HG03342 (cell line): ENCODE data around the gene C1orf87.

Source experiments
- ATAC-seq: cut with Tn5 transposase; IDR thresholded peaks from one replicate; pipeline ENCODE4 v1.9.1; 2021; ENCODE audit warnings: mild to moderate bottlenecking, moderate library complexity; ENCODE audit not compliant: unreplicated experiment

C1orf87 gene

DNA sequence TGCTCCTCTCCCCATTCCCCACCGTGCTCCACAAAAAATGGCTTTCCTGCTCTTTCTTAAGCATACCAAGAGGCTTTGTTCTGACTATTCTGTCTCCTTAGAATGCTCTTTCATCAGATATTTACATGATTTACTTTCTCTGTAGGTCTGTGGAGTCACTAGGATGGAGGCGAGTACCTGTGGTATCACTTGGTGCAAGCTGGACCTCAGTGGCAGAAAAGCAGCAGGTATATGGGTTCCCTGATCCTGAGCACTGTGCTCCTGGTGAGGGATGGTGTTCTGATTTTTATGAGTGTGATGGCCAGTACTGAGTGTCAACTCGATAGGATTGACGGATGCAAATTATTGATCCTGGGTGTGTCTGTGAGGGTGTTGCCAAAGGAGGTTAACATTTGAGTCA is 10.0 kb downstream of the C1orf87 start:
- no peak for ATAC-seq

- ATAC-seq = no peak
These were observed 14.1 kb downstream of the C1orf87 start for GRCh38 chr1:60059468-60059867.

GRCh38 chr1:60055336-60055735 is 18.2 kb downstream of the C1orf87 start:
- ATAC-seq = no peak

- ATAC-seq = no peak
These were observed 19.2 kb downstream of the C1orf87 start for GRCh38 chr1:60054374-60054773.

GRCh38 chr1:60052601-60053000 is 21.0 kb downstream of the C1orf87 start:
- no peak for ATAC-seq

DNA sequence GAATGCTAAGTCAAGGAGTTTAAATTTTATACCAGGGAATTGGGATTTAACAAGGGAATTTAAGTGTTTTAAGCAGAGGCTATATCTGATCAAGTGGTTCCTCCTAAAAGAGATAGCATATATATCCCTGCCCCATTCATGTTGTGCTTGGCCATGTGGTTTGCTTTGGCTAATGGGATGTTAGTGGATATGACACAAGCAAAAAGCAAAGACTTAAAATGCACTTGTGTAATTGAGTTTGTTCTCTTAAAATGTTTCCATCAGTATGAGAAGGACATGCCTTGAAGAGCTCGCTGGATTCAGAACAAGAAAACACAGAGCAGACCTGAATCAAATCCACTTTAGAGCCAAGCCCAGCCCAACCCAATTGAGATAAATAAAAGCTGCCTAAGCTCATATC is 22.4 kb downstream of the C1orf87 start:
- ATAC-seq = no peak

GRCh38 chr1:60049188-60049587 is 24.4 kb downstream of the C1orf87 start:
- no peak for ATAC-seq

DNA sequence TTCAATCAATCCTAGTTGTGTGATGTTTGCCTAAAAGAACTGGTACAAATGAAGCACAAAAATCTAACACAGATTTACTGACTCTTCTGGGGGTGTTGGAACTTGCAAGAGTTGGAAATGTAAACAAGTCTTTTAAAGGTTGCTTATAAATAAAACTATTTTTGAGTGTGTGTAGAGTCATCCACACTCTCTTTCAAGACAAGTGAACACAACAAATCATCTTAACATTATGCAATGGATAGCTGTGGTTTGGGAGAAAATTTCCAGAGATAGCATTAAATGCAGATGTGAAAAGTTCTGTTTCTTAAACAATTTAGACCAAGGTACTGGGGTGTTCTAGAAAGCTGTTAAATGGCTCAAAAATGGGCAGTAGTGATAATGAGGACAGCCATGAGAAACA is 28.7 kb downstream of the C1orf87 start:
- no peak for ATAC-seq

DNA sequence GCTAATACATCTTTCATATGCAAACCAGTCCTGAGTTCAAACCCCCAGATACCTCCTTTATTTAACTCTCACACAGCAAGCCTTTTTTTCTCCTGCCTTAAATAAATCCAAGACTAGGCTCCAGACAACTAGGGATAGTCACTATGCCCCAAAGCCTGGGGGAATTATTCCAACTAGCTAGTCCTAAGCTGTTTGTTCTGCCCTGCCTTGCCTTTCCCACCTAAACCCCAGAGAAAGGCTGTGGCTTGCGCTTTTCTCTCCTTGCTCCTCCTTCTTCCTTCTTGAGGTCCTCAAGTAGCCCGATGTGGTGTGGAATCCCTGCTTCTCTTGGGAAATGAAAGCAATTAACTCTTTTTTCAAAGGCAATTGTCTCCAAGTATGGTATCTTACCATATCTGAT is 31.8 kb downstream of the C1orf87 start:
- no peak for ATAC-seq

- no peak for ATAC-seq
These were observed 35.9 kb downstream of the C1orf87 start for GRCh38 chr1:60037669-60038068.

- ATAC-seq = no peak
These were observed 36.6 kb downstream of the C1orf87 start for GRCh38 chr1:60036856-60037460.

DNA sequence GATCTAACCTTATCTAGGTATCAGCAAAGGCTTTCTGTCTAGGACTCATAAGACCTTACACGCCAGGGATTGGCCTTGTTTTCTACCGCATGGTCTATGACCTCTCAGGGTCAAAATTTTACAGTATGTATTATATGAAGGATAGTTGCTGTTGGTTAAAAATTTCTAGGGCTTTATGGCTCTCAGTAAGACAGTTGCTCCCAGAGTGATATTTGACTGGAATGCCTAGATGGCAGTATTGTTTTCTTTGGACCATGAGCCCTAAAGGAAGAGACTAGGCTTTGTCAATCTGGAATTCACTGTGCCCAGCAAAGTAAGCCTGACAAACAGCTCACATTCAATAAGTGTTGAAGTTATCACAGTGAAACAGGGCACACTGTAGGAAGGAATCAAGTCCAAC is 37.6 kb downstream of the C1orf87 start:
- no peak for ATAC-seq

DNA sequence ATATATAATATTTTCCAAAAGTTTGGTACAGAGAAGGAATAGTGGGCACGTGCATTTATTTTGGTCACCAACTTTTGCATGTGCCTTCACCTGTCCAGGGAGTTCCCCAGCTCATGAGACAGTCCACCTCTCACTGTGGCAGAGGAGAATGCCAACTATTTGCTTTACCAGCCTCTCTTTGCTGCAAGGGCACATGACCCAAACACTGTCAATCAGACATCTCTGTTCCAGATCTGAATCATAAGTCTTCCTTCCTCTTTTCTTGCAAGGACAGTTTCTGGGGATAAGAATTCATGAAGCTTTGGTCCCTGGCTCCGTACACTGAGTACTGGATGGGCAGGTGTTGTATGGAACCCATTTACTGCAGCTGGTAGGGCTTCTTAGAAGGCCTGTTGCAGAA is 38.6 kb downstream of the C1orf87 start:
- no peak for ATAC-seq

DNA sequence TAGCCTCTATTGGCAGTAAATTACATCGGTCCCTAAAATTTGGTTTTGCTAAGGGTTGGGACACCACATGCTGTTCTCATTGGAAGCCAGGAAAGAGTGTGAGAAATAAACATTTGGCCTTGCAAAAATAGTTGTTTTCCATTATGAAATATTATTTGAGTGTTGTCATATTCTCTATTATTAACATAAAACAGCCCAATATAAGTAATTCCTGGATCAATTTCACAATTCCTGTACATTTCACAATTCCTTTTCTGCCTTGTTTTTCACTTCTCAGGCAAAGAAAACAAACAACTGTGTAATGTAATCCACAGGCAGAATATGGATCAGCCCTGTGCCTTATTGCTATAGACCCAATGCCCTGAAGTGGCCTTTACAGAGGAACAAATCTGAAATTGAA is 40.5 kb downstream of the C1orf87 start:
- ATAC-seq = no peak

- no peak for ATAC-seq
These were observed 42.4 kb downstream of the C1orf87 start for GRCh38 chr1:60031146-60031545.

GRCh38 chr1:60025552-60025951 is 48.0 kb downstream of the C1orf87 start:
- no peak for ATAC-seq

DNA sequence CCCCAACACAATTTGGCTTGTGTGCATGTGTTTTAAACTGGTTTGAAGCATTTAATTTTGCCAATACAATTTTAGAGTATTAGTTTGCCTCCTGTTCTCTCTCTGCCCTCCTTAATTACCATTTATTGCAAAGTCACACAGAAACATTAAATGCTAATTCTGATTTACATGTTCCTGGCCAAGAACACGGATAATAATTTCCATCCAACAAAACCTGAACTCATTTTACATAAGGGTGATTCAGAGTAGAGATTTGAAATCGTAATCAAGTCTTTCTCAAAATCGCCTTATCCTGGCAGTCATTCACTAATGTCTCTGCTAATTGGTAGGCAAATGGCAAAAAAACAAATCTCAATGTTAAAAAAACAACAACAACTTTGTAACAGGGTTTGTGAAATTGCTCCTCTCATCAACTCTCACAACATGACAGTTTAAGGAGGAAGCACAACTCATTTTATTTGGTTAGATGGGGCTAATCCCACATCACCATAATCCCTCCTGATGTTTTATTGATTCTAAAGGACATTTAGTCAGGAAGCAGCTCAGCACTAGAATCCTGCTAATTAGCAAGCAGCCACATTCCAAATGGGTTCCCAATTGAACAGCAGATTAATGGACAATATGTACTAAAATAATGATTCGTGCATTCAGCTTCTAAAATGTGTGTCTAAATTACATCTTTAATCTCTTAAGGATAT is 55.9 kb downstream of the C1orf87 start:
- ATAC-seq = no peak

DNA sequence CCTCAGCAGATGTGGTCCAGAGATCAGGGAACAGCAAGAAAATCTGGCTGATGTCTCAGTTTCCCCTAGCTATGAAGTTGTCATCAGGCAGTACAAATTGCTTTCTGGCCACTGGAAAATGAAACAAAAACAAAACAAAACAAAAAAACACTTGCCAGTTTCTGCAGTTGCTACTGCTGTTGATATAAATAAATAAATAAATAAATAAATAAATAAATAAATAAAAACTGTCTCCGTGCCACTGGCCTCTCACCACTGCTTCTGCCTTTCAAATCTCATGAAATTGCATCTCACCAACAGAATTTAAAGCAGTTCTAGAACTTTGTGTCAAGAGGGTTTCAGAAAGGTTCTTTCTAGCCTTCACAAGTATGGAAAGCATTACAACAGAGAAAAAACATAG is 62.9 kb downstream of the C1orf87 start:
- no peak for ATAC-seq

GRCh38 chr1:60008500-60008899 is 65.1 kb downstream of the C1orf87 start:
- no peak for ATAC-seq

DNA sequence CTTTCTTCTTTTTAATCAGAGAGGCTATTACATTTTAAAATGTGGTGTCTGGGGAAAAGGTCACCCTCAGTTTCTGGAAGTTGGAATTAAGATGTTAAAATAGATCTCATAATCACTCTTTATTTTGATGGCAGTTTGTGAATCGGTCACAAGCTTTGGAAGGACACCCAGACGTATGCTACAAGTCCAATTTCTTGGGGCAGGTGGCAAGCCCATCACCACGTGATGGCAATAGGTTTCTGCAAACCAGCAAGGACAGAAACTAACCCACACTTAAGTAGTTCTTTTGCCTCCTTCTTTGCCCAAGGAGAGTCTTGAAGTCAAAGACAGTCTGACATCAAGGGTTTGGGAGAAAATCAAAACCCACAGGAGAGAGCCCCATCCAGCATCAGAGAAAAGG is 72.9 kb downstream of the C1orf87 start:
- ATAC-seq = no peak

- ATAC-seq = no peak
These were observed 73.8 kb downstream of the C1orf87 start for GRCh38 chr1:59999746-60000145.

DNA sequence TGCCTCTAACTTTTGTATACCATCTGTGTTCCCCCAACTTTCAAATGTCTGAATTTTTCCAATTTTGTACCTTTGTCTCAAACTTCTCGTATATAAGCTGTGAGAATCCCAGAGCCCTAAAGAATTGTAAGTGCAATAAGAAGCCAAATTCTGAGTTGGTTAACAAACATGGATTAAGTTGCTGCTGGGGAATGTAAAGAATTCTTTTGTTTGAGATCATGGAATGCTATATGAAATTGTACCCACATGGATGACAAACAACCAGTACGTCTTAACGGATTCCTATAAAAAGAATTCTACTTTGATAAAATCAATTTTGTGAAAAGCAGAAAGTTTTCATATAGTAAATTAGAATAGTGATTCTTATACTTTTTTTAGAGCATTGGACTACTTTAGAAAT is 74.6 kb downstream of the C1orf87 start:
- ATAC-seq = no peak
